Stimulated activated CD4-positive, alpha-beta T cell treated with anti-CD3 and anti-CD28 coated beads, Interleukin-2, amount 100 ng/mL, for 24 hours (primary cell): ENCODE measurements around the gene DHTKD1.
"Not testable (repeated sequence)": the region's sequence is repeated elsewhere in the genome, so short reads cannot be mapped to it uniquely, and the experiment has no call there.

Source experiments
- DNase-seq, 2 donors: peaks; one replicate each; pipeline ENCODE4 v3.0.0-alpha.2; 2020

DHTKD1 gene

GRCh38 chr10:12150163-12150562, 81.4 kb downstream of the DHTKD1 start:
- DNase-seq: no peak

DNA sequence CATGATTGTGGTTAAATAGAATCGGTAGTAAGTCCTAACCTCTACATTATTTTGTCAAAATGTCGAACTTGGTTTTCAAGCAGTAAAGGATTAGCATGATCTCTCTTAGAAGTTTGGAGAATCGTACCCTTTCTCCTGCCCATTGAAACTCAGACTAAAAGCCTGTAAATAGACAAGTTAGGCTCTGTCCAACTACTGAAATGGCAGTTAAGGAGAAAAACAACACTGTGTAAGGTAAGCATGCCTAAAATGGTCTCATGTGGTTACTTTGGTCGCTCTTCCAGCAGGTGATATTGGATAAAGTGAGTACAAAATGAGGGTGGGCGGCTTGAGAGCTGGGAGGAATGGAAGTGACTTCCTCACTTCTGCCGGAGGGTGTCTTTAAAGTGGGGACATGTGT, 85.8 kb downstream of the DHTKD1 start:
- DNase-seq: no peak

GRCh38 chr10:12156367-12157123, 87.8 kb downstream of the DHTKD1 start:
- no peak for DNase-seq

DNA sequence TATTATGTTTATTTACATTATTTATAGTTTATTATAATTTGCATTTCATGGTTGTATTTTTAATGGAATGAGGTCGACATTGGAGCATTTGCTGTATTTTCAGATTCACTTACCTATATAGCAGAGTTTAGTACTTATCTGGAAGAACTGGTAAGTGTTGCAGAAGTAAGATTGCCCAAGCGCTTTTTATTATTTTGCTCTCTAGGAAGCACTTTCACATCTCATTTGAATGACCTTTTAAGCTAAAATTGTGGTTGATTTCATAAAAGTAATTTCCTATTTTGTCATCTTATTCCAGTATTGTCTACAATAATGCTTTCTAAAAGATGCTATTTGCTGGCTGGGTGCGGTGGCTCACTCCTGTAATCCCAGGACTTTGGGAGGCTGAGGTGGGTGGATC, 89.4 kb downstream of the DHTKD1 start:
- DNase-seq: no peak

- no peak for DNase-seq
These were observed 91.9 kb downstream of the DHTKD1 start for GRCh38 chr10:12160664-12161063.

DNA sequence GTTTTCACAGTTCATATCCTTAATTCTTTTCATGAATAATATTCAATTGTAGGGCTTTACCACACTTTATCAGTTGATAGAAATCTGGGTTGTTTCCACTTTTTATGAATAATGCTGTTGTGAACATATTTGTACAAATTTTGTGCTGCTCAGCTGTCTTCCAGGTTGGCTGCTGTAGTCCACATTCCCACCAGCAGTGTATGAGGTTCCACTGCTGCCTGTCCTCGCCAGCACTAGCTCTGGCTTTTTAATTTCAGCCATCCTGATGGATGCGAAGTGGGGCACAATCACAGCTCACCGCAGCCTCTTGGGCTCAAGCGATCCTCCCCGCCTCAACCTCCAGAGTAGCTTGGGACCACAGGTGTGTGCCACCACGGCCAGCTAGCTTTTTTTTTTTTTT, 94.2 kb downstream of the DHTKD1 start:
- DNase-seq: no peak

- no peak for DNase-seq
These were observed 95.3 kb downstream of the DHTKD1 start for GRCh38 chr10:12164085-12164484.

- no peak for DNase-seq
These were observed 96.3 kb downstream of the DHTKD1 start for GRCh38 chr10:12165036-12165435.

- no peak for DNase-seq
These were observed 97.4 kb downstream of the DHTKD1 start for GRCh38 chr10:12165999-12166775.

DNA sequence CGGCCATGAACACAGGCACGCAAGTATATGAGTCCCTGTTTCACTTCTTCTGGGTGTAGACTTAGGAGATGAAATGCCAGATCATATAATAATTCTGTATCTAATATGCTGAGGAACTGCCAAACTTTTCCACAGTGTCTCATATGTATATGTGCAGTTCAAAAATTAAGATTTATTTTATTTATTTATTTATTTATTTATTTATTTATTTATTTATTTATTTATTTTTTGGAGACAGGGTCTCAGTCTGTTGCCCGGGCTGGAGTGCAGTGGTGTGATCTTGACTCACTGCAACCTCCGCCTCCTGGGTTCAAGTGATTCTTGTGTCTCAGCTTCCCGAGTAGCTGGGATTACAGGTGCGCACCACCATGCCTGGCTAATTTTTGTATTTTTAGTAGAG, 102.8 kb downstream of the DHTKD1 start:
- not testable (repeated sequence) for DNase-seq
